GM18873 (cell line): Measurements from ENCODE around the gene MOCS1.

Experiments used
- ATAC-seq: cut with Tn5 transposase; IDR thresholded peaks from one replicate; pipeline ENCODE4 v1.9.1; 2021; ENCODE audit warnings: mild to moderate bottlenecking, moderate library complexity, moderate number of reproducible peaks; ENCODE audit not compliant: unreplicated experiment, low FRiP score

MOCS1 gene

GRCh38 chr6:39925931-39926290 lies 8.4 kb downstream of the MOCS1 start:
- ATAC-seq, result no peak

- no peak for ATAC-seq
Measured at GRCh38 chr6:39925191-39925930, 8.9 kb downstream of the MOCS1 start.

GRCh38 chr6:39924283-39924682 lies 10.0 kb downstream of the MOCS1 start:
- ATAC-seq, result no peak

GRCh38 chr6:39923861-39924260 lies 10.4 kb downstream of the MOCS1 start:
- ATAC-seq, result no peak

GRCh38 chr6:39923394-39923793 lies 10.9 kb downstream of the MOCS1 start:
- ATAC-seq, result no peak

GRCh38 chr6:39922821-39923220 lies 11.4 kb downstream of the MOCS1 start:
- no peak for ATAC-seq

- ATAC-seq, result no peak
Measured at GRCh38 chr6:39920157-39920556, 14.1 kb downstream of the MOCS1 start.

GRCh38 chr6:39918831-39919230 lies 15.4 kb downstream of the MOCS1 start:
- ATAC-seq, result no peak

- ATAC-seq, result no peak
Measured at GRCh38 chr6:39917981-39918380, 16.3 kb downstream of the MOCS1 start.

GRCh38 chr6:39917329-39917728 lies 16.9 kb downstream of the MOCS1 start:
- no peak for ATAC-seq

- ATAC-seq, result no peak
Measured at GRCh38 chr6:39915866-39916265, 18.4 kb downstream of the MOCS1 start.

- no peak for ATAC-seq
Measured at GRCh38 chr6:39914239-39914638, 20.0 kb downstream of the MOCS1 start.

- no peak for ATAC-seq
Measured at GRCh38 chr6:39913391-39913916, 20.8 kb downstream of the MOCS1 start.

- ATAC-seq, result no peak
Measured at GRCh38 chr6:39912446-39912845, 21.8 kb downstream of the MOCS1 start.

GRCh38 chr6:39911513-39912125 lies 22.6 kb downstream of the MOCS1 start:
- ATAC-seq, result no peak

- no peak for ATAC-seq
Measured at GRCh38 chr6:39910744-39911143, 23.5 kb downstream of the MOCS1 start.

- no peak for ATAC-seq
Measured at GRCh38 chr6:39910164-39910563, 24.1 kb downstream of the MOCS1 start.

GRCh38 chr6:39909701-39910100 lies 24.6 kb downstream of the MOCS1 start:
- ATAC-seq, result no peak

- no peak for ATAC-seq
Measured at GRCh38 chr6:39908838-39909583, 25.3 kb downstream of the MOCS1 start.

GRCh38 chr6:39907871-39908575 lies 26.2 kb downstream of the MOCS1 start:
- no peak for ATAC-seq

GRCh38 chr6:39906318-39906761 lies 27.9 kb downstream of the MOCS1 start:
- ATAC-seq, result no peak
